PC-9 (cell line): ENCODE results near the gene PKLR.

Source experiments
- CTCF ChIP-seq: fragments of 200-600 bp; sonication (generic); conservative IDR thresholded peaks from 2 replicates; pipeline ENCODE4 v1.6.1; 2017; ENCODE audit warnings: mixed run types, antibody characterized with exemption, mild to moderate bottlenecking, moderate library complexity
- EZH2 ChIP-seq: fragments of 200-600 bp; sonication (generic); IDR thresholded peaks from 2 replicates; pipeline ENCODE4 v1.8.0; 2017; ENCODE audit warnings: antibody characterized with exemption, low read depth

DNA sequence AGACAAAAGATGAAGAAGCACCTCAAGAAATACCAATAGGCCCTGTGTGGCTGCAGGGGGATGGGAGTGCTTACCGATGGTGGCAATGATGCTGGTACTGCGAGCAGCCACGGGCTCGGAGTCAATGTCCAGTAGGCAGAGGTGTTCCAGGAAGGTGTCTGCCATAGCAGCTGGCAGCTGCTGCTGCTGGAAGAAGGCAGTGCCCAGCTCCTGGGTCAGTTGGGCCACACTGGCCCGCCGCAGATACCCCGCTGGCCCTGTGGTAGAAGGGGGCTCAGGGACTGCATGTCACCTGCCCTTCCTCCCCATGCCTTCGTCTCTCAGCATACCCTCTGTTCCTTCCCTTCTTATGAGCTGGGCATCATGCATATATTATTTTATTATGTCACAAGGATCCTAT lies 1.2 kb downstream of the PKLR start:
- TF ChIP-seq EZH2: no peak
- no peak for TF ChIP-seq CTCF
